ENCODE results near the gene DENND4B. TPM values are rescaled to one million over a fixed set of nuclear protein-coding genes. Genes with fewer than 3 reads are reported as not detected.

The DENND4B gene
- total and polyA plus RNA-seq, 9 of the 15 experiments (the other 6 are each of a cell fraction or from before 2014, with no cell fraction given) = 9.5 to 80.5 (median 23.1) TPM

- CTCF ChIA-PET (ENCODE audit: low intra/inter-chr PET ratio) = no interaction called here
- Histone ChIP-seq H3K4me2 (ENCODE audit: insufficient read depth, low read length) (peak within 1 kb of the TSS; percentile 90), H3K4me1 (replicated peaks in 1 of 2; ENCODE audit: control insufficient read depth in 2 of 2, insufficient read depth in 2 of 2, low read length in 2 of 2) (peaks cover 27 to 33% of the 10 kb centered on the region in 2 experiments), H3K9ac (ENCODE audit: insufficient read depth in 1 of 2, low read depth in 2 of 2, low read length in 2 of 2) (peak within 1 kb of the TSS; percentile 83 to 94), H3K9me3 (replicated peaks; ENCODE audit: control insufficient read depth, insufficient read depth, low read depth, low read length) (no peaks in the 10 kb centered on the region), H3K27me3 (ENCODE audit: control insufficient read depth in 2 of 2, insufficient read depth in 2 of 2, low read length in 2 of 2) (no peaks in the 10 kb centered on the region), H2AFZ (ENCODE audit: low read depth, low read length) (peak within 1 kb of the TSS; percentile 92), H3K4me3 (peak within 1 kb of the TSS; percentile 94), H3K27ac (ENCODE audit: extremely low read depth, low read depth, low read length) (peak within 1 kb of the TSS; percentile 83), H3K79me2 (ENCODE audit: control insufficient read depth, insufficient read depth, low read length) (peaks cover 61% of the 10 kb centered on the region), H3K36me3 (ENCODE audit: control insufficient read depth, insufficient read depth, low read length) (peaks cover 41% of the 10 kb centered on the region), H4K20me1 (replicated peaks; ENCODE audit: control insufficient read depth, insufficient read depth, low read length) (peaks cover 9% of the 10 kb centered on the region; the same call in 1 of the 2 replicates), H3K9me1 (ENCODE audit: control insufficient read depth, insufficient read depth, low read length) (no peaks in the 10 kb centered on the region)
- peak; percentile 89 to 98 (median 94) for DNase-seq (ENCODE audit: extremely low read depth in 1 of 4, low spot score in 3 of 4)
- under 1% methylated on average over 46 of the region's 75 CpGs for WGBS (ENCODE audit: insufficient coverage, low coverage, missing lambda C conversion rate)
- ATAC-seq = peak; percentile 87
- POLR2A ChIA-PET = interaction anchor here (0.6 to 4.9 kb wide), 11 partner anchors 8 to 658 kb away, joined by 3 to 39 read pairs (median 8); partner anchors contain the start of genes CREB3L4, DENND4B, GATAD2B and JTB
- FAIRE-seq = peak; percentile 99
- intact Hi-C loops (cut with micrococcal nuclease) = no loop called here
- BruUV-seq (replicated peaks) = no TSS peak
- in situ Hi-C loops (cut with MboI) = no loop called here
- TF ChIP-seq ZNF584 (CRISPR knock-in tag; IDR thresholded peaks at IDR 0.05; ENCODE audit: low read depth) = peak; percentile 95
- TF ChIP-seq SIX5 (IDR thresholded peaks at IDR 0.05; ENCODE audit: borderline replicate concordance in 1 of 2, insufficient read depth in 1 of 2, low read depth in 1 of 2, low read length in 2 of 2) = peak; percentile 99 to 100
- peak; percentile 42 for TF ChIP-seq ZNF134 (CRISPR knock-in tag; conservative IDR thresholded peaks at IDR 0.05)
- peak; percentile 76 for TF ChIP-seq CXXC5 (CRISPR knock-in tag; IDR thresholded peaks at IDR 0.05)
- TF ChIP-seq ERF (CRISPR knock-in tag; IDR thresholded peaks at IDR 0.05) = 0 out of 2 replicates have a peak, but pooled peaks have one; percentile 62
- TF ChIP-seq ATF1 (CRISPR knock-in tag; IDR thresholded peaks at IDR 0.05) = no peak
- peak; percentile 77 for TF ChIP-seq ATF1 (tag; IDR thresholded peaks at IDR 0.05)
- 0 out of 2 replicates have a peak, but pooled peaks have one; percentile 17 for TF ChIP-seq CAMTA2 (CRISPR knock-in tag; conservative IDR thresholded peaks at IDR 0.05)
- 0 out of 2 replicates have a peak, but pooled peaks have one; percentile 5 for TF ChIP-seq ARID1B (IDR thresholded peaks at IDR 0.05)
- TF ChIP-seq ZNF436 (CRISPR knock-in tag; IDR thresholded peaks at IDR 0.05) = no peak
- TF ChIP-seq HNRNPLL (IDR thresholded peaks at IDR 0.05; ENCODE audit: low read depth, low read length, poor library complexity, severe bottlenecking) = peak; percentile 58
- TF ChIP-seq VEZF1 (CRISPR knock-in tag; IDR thresholded peaks at IDR 0.05) = peak; percentile 78
- TF ChIP-seq ZNF79 (CRISPR knock-in tag; IDR thresholded peaks at IDR 0.05; ENCODE audit: low read depth) = no peak
- TF ChIP-seq DMBX1 (CRISPR knock-in tag; IDR thresholded peaks at IDR 0.05; ENCODE audit: borderline replicate concordance) = peak; percentile 89
- TF ChIP-seq FOXM1 (IDR thresholded peaks at IDR 0.05; ENCODE audit: low read depth) = no peak
- no peak for TF ChIP-seq FOXM1 (CRISPR knock-in tag; IDR thresholded peaks at IDR 0.05; ENCODE audit: low read depth)
- peak; percentile 65 for TF ChIP-seq MTA1 (IDR thresholded peaks at IDR 0.05; ENCODE audit: borderline replicate concordance)
- TF ChIP-seq POU5F1 (IDR thresholded peaks at IDR 0.05; ENCODE audit: borderline replicate concordance, low read depth, low read length, partially characterized antibody) = peak; percentile 94
- TF ChIP-seq SNIP1 (IDR thresholded peaks at IDR 0.05; ENCODE audit: low read depth) = peak; percentile 43; the same call in 1 of the 2 replicates
- peak; percentile 57; the same call in 1 of the 2 replicates for TF ChIP-seq JUND (IDR thresholded peaks at IDR 0.05; ENCODE audit: borderline replicate concordance, low read depth, low read length)
- peak; percentile 10; the same call in 1 of the 3 replicates for TF ChIP-seq JUND (tag; IDR thresholded peaks at IDR 0.05; ENCODE audit: borderline replicate concordance, low read depth, low read length)
- peak; percentile 90 to 92 for TF ChIP-seq FOXK2 (conservative IDR thresholded peaks at IDR 0.05 in 1 of 2, IDR thresholded peaks at IDR 0.05 in 1 of 2; ENCODE audit: low read depth in 2 of 2)
Measured at GRCh38 chr1:153958111-153958960, 11.8 kb upstream of the DENND4B start, which contains the start of gene CRTC2. Gene CRTC2 (minus strand): TSS chr1:153958612. CDS start chr1:153958497, 115 bp downstream.

Measured in K562 (cell line).